HPDE6-E6E7 (cell line): ENCODE measurements around the gene FOXC2.

Experiments
- DNase-seq: peaks from one replicate; pipeline ENCODE4 v3.0.0; 2011; ENCODE audit warnings: missing footprints; ENCODE audit errors: extremely low spot score

FOXC2 gene

DNA sequence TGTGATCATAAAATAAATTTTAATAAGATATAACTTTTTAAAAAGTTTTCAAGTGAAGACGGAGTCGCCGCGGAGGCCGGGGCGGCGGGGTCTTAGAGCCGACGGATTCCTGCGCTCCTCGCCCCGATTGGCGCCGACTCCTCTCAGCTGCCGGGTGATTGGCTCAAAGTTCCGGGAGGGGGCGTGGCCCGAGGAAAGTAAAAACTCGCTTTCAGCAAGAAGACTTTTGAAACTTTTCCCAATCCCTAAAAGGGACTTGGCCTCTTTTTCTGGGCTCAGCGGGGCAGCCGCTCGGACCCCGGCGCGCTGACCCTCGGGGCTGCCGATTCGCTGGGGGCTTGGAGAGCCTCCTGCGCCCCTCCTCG, at the start of gene FOXC2:
TSS of gene FOXC2 (plus strand) at position 229 of the 365 bp plus-strand sequence. CDS start 507 bp downstream, outside the sequence.
- DNase-seq, result peak; percentile 88

DNA sequence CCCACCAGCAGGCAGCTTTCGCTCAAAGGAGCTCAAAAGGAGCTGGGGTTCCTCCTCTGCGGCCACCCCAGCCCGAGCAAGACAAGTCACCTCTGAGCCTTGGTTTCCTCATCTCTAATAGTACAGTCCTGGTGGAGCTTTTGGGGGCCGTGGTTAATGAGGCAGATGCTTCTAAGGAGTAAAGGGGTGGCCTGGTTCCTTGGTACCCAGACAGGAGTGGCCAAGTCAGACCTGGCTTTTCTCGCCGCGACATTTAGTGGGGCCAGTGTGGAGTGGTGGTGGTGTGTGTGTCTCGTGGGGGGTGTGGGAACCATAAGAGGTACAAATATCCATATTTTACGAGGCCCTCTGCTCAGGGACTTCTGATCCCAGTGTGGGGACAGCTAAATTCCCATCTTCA, 49.6 kb upstream of the FOXC2 start:
- no peak for DNase-seq

DNA sequence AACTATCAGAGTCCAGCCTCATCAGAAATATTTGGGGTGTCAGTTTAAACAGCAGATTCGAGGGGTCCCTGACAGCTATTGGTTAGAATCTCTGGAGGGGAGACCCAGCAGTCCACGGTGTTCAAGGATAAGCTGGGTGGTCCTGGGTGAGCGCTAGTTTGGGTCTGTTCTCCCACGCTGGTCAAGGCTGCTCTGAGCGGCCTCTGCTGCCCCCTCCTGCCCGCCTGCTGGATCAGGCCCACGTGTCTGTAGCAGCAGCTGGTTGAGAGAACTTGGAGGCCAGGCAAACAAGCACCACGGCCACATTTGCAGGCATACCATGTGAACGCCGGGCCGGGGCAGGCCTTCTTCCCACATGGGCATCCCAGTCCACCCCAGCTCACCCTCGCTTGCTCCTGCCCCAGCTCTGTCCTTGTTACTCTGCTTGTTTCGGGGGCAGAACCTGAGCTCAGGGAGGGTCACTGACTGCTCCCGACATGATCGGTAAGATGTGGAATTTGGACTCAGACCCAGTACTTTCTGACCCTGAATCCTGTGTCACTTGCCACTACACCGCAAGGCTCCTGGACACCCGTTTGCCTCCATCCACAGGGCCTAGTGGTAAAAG, 48.9 kb upstream of the FOXC2 start:
- peak; percentile 49 for DNase-seq

DNA sequence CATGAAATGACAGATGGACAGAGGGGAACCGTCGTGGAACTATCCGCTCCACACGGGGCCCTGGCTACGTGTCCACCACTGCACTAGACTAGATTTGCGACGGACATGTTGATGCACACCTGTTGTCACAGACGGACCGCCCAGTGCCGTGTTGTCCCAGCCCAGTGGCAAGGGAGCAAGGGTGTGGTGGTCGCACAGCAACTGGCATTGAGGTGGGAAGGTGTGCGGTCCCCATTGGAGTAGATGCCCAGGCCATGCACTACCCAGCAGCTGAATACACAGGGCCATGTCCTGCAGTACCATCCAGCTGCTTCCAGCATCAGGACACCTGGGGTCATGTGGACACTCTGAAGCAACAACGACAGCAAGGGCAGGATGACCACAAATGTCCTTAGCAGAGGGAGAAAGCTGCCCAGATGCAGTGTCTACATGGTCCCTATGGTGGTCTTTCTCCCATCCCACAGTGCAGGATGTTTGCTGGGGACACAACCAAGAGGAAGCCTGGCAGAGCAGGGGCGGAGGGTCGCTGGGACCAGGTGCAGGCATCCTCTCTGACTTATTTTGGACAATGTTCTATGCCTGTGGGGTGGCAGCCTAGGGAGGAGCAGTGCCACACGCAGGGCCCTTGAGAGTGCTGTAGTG, 47.5 kb upstream of the FOXC2 start:
- DNase-seq, result no peak

DNA sequence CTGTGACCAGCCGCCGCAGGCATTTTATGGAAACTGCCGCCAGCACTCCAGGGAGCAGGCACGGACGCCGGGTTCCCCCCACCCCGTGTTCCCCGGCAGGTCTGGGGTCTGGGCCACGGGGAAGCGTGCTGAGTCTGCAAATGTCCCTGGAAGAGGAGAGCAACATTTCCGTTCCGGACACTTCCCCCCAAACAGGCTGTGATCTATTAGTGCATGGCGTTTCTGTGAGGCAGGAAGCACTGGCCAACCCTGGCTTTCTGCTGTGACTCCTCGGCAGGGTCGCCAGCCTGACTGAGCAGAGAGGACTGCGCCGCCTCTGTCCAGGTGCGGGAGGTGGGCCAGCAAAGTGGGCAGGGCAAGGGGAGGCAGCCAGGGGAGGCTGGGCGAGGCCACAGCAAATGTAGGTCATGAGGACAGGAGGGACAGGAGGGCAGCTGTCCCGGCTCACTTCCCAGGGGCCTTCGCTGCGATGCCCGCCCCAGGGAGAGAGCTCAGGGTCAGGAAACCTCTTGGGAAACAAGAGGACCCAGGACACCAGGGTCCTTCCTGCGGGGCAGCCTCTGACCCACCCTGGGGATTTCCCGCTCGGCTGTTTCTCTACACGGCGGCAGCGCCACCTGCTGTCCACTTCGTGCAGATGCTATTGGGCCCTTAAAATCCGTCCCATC, 46.8 kb upstream of the FOXC2 start:
- DNase-seq, result peak; percentile 57

DNA sequence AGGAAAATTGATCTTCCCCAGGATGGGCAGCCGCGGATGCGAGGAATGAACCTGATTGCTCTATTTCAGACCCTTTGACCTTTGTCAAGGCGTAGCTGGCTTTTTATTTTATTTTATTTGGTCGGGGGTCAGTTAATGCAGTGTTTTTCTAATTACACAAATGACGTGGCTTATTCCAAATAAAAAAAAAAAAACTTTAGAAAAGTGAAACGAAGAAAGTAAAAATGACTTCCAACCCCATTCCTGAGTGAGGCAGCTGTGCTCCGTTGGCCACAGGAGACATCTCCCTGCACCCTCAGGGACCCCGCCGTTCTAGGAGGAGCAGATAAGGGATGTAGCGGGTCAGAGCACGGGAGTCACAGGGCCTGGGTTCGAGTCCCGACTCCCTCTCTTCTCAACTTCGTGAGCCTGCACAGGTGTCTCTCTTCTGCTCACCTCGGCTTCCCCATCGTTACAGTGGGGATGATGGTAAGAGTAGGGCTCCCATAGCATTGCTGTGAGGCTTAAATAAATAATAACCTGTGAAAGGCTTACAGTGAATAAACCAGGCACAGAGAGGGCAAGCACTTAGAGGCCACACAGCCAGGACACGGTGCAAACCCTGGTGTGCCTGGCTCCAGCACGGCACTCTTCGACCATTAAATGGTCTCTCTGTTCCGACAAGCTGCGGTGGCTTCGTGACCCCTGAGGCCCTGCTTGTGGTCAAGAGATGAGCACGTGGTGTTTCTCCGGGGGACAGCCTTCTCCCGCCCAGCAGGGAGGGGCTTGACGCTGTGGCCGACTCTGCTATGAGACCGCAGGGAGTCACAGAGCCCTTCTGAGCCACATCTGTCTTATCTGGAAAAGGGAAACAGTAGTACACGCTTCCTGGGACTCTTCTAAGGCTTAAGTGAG, 46.1 kb upstream of the FOXC2 start:
- DNase-seq, result no peak

DNA sequence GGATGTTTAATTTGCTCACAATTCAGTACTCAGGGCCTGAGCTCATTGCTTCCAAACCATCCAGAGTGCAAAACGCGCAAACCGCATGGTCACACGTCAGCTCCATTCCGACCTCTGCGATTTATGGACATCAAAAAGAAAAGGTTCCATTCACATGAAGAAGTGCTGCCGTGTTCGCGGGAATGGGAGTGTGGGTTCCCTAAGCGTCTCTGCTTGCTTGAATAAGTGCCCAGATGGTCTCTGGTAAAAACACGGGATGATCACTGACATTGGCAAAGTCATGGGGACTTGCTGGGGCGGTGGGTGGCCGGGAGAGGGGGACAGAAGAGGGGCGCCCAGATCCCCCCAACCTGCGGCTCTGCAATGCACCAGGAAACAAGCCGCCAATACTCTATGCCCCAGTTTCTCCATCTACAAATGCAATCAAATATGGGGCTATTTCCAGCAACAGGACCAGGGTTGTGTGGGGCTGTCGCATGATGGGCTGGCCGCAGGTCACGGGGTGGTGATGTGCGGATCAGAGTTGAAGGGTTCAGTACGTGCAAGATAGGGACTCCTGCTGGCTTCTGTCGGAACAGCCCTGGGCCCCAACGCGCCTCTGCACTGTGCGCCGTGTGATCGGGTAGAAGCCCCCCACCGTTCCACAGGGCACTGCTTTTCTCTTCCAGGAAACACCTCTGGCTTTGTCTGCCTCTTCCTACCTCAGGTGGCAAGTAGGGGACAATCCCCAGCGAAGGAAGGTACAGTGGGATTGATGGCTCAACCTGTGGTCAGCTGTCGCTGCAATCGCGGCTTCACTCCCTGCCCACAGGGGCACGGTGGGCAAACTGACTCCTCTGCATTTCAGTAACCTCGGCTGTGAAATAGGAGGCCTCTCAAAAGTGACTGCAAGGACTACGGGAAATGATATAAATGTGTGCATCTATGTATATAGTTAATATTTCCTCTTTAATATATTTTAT, 45.1 kb upstream of the FOXC2 start:
- no peak for DNase-seq

DNA sequence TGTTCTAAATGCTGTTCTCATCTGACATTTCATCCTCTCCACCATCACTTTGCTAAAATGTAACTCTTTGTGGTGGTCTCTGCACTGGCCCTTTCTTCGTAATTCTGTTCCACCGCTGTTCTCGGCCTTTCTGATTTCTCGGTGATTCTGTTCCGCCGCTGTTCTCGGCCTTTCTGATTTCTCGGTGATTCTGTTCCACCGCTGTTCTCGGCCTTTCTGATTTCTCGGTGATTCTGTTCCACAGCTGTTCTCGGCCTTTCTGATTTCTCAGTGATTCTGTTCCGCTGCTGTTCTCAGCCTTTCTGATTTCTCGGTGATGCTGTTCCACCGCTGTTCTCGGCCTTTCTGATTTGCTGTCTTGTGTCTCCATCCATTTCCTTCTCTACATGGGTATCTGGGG, 44.0 kb upstream of the FOXC2 start:
- no peak for DNase-seq

DNA sequence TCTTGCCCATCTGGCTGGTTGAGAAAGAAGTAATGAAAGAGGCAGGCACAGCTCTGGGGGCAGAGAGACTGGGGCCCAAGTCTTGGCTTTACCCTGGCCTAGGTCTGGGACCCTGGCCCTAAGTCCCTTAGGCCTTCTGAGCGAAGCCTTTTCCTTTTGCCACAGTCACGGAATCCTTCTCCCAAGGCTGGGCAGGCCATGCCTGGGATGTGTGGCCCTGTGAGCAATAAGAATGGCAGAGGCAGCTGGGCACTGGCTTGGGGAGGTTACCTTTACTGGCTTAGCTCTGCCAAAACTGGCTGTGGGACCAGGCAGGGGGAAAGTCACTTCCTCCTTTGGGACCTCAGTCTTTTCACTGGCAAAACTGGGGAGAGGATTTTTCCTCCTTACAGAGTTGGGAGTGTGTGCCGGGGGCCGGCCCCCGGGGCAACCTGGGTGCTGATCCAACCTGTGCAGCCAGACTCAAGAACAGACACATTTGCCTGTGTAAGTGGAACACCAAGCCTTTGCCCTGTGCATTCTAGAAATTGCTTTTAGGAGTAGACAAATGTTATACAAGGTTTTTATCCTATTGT, 43.4 kb upstream of the FOXC2 start:
- DNase-seq, result no peak

DNA sequence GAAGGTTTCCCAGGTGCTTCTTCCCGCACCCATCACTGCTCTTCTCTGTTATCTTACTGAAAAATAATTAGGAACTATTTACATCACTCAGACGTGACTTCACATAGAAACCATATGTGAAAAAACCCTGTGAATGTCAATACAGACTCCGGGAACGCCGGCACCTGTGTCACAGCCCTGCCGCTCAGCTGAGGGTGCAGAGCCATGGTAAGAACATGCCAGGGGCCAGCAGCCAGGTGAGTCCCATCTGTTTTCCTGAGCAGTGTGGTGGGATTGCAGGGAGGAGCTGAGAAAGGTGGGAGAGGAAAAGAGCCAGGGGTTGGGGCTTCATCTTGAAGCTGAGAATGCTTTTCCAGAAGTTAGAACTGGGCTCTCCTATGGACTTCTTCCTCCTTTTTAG, 42.6 kb upstream of the FOXC2 start:
- DNase-seq, result no peak

DNA sequence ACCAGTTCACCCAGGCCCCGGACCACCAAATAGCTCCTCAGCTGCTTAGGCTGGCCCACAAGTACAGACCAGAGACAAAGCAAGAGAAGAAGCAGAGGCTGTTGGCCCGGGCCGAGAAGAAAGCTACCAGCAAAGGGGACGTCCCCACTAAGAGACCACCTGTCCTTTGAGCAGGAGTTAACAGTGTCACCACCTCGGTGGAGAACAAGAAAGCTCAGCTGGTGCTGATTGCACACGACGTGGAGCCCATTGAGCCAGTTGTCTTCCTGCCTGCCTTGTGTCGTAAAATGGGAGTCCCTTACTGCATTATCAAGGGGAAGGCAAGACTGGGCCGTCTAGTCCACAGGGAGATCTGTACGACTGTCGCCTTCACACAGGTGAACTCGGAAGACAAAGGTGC, 40.9 kb upstream of the FOXC2 start:
- no peak for DNase-seq

DNA sequence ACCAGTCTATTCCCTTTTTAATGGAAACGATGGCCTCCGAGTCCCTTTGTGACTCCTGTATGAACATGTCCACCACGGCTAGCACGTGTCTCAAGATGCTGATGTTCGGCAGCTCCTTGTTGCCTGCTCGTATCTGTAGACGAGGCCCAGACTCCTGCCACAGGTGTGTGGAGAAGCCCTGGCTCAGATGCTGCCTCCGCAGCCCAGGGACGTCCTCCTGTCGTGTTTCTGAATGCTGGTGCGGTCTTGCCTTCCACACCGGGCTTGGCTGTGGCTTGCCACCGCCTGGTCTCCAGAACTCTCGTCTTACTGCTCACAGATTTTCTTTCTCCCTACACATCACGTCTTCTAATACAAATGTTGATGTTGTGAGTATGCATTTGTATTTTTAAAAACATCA, 39.3 kb upstream of the FOXC2 start:
- no peak for DNase-seq

DNA sequence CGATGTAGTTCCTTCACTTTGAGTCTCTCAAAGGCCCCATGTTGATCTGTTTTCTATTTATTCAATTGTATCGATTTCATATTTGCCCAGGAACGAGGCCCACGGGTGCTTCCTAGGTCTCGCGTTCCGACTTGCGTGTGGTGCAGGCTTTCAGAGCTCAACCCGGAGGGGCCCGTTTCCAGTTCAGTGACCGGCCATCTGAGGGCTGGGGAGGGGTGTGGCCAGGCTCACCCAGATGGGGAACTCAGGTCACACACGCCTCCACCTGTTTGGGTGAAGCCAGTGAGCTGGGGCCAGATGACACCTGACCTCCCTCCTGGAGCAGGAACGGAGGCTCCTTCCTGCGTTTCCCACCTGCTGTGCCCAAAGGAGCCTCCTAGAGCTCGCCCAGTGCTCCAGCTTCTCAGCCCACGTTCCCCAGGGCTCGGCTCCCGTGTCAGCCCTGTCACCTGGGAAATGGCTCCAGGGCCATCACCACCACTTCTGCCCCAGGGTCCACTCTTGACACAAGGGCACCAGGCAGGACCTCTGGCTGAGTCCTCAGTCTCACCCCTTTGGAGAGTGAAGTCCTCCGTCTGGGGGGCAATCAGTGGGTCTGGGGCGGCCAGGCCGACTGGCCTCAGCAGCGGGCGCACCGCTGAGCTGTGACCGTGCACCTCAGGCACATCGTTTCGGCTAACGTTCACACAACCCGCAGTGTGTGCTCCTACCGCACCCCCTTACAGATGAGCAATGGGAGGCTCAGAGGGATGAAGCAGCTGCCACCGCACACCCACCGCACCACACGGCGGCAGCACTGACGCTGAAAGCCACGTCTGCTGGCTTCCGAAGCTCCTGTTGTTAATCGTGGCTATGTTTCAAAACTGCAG, 38.3 kb upstream of the FOXC2 start:
- no peak for DNase-seq

DNA sequence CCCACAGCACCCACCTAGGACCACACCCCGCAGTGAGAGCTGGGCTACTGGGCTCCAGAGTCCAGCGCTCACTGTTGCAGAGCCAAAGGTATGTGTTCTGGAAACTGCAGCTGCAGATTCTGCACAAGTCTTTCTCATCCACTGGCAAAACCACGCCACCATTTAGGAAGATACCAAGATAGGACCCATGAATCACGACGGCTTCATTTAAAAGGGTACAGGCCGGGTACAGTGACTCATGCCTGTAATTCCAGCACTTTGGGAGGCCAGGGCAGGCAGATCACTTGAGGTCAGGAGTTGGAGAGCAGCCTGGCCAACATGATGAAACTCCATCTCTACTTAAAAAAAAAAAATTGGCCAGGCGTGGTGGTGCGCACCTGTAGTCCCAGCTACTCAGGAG, 37.5 kb upstream of the FOXC2 start:
- no peak for DNase-seq

DNA sequence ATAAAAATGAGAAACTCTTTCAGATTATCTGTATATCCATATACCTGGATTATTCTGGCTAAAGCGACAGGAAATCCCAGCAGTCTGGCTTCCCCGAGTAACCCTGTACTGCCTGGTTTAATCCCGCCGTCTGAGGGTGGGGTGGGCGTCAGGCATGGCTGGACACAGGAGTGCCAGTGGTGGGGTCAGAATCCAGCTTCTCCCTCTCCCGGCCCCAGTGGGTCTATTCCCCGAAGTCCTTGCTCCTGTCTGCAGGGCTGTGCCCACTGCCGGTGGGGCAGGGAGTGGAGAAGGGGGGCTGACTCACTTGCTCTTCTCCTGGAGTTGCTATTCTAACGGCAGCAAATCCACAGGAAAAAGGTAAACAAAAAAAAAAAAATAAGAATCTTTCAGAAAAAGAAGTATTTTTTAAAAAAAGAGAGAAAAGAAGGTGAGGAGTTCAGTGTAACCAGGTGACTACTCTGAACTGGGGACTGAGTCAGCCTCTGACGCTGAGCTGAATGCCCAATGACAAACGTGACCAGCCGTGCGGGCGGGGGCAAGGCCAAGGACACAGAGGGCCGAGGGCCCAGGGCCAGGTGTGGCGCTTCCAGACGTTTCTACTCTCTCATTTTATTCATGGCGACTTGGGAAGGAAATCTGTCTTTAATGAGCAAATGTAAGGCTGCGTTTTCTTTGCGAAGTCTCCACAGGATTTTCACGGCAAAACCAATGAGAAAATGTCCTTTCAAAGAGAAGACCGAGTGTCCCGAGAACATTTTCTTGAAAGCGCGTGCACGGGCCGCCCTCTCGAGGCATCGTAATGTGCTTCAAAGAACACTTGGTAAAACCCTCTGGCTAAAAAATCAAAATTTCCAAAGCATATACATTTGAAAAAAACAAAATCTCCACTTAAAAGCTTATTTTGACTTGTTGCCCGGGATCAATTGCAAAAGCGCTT, 36.1 kb upstream of the FOXC2 start:
- DNase-seq, result no peak

DNA sequence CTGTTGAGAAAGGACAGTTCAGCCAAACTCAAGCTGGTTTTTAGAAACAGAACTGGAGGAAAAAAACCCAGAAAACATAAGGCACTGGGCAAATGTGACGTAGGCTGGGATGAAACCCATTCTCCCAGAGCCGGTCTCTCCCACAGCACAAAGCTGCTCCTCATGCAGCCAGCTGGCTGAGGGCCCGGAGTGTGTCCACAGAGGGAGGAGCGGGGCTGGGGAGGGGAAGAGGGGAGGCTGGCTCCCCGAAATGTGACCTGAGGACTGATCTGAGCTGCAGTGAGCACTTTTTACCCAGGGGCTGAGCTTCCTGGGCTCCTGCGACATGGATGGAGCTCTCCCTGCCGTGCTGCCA, 35.5 kb upstream of the FOXC2 start:
- no peak for DNase-seq

DNA sequence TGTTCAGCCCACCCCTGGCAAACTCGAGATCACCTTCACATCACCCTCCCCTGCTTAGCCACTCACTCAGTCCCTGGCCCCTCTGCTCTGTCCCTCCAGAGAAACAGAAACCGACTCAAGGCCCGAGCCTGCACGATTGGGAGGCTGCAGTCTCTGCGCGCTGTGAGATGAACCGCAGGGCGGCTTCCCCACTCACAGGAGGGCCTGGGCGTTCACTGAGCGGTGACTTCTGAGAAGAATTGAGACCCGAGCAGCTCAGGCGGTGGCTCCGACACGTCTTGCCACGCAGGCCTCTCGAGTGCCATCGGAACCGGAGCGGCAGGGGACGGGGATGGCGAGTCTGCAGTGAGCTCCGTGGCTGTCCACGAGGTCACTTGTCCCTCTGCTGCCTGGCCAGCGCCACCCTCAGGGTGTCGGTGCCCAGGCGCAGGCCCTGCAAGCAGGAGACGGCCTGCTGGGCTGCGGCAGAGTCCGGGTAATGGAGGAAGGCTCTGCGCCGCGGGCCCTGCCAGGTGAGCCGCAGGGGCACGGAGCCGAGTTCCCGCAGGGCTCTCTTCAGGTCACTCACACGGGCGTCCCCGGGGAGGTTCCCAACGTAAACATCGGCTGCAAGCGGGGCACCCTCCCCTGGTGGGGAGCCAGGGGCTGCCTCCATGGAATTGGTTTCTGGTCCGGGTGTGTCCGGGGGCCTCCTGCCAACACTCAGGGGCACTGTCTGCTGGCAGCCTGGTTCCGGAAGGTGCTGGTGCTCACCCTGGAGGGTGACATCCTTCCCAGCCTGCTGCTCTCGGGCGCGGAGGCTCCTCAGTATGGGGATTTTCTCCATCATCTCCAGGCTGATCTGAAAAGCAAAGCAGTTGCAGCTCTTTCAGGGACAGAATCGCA, 34.7 kb upstream of the FOXC2 start:
- no peak for DNase-seq

DNA sequence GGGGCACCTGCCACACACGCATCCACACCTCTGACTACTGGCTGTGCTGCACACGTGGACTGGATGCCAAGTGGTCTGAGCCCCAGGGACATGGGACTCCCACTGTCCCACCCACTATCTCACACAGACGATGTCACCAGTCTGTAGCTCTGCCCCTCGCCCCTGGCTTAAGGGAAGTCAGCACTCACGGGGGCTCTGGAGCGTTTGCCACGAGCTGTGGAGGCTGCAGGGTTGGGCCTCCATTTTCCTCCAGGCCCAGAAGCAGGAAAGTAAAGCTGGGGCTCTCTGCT, 34.2 kb upstream of the FOXC2 start:
- DNase-seq, result no peak
